T-cell (primary cell): ENCODE data around the gene PIP5K1B. TPM values are rescaled to one million over a fixed set of nuclear protein-coding genes. Genes with fewer than 3 reads are reported as not detected.

Experiments
- ATAC-seq, 4 experiments: fragments of 200-7000 bp in 3 of 4; fragments of 150-1000 bp in 1 of 4; cut with Tn5 transposase; replicated peaks in 1 of 4; 1 replicate in 3 of 4; 2 replicates in 1 of 4; pipeline ENCODE4 v1.10.0; 2021; ENCODE audit warnings: moderate library complexity in 3 of 4, mild to moderate bottlenecking in 2 of 4, moderate number of reproducible peaks in 1 of 4
- CTCF ChIA-PET, 2 donors: fragments of 300-600 bp; sonication (Branson Sonifier 250); formaldehyde crosslinking; loops; one replicate each; lab custom pipeline; 2022; ENCODE audit warnings: antibody characterized with exemption in 2 of 2; lab: Charles Lee
- POLR2A ChIA-PET, 2 donors: fragments of 300-600 bp; sonication (Branson Sonifier 250); formaldehyde crosslinking; loops; one replicate each; lab custom pipeline; 2022; ENCODE audit warnings: antibody characterized with exemption in 2 of 2; lab: Charles Lee
- DNase-seq, 35 experiments: peaks; one replicate each; pipeline versions ENCODE4 v3.0.0 to v3.0.0-alpha.2; 2013 to 2023
- H3K27ac ChIP-seq: one replicate; pipeline ENCODE4 v1.5.1; 2013; ENCODE audit warnings: low read length
- H3K27me3 ChIP-seq, 2 experiments: replicated peaks in 1 of 2; 1 replicate in 1 of 2; 2 replicates in 1 of 2; pipeline versions ENCODE4 v1.6.1 to v1.7.0; 2013; ENCODE audit warnings: low read length in 1 of 2, mixed read lengths in 1 of 2; ENCODE audit not compliant: control insufficient read depth in 2 of 2, insufficient read depth in 2 of 2; ENCODE audit errors: extremely low read depth in 1 of 2
- H3K36me3 ChIP-seq, 2 donors: 1 replicate in 1 of 2; 2 replicates in 1 of 2; pipeline versions ENCODE4 v1.6.1 to v1.7.0; 2013; ENCODE audit warnings: low read length in 1 of 2; ENCODE audit not compliant: control insufficient read depth in 2 of 2, insufficient read depth in 1 of 2; ENCODE audit errors: extremely low read depth in 1 of 2
- H3K4me1 ChIP-seq, 2 experiments: 1 replicate in 1 of 2; 2 replicates in 1 of 2; pipeline versions ENCODE4 v1.6.1 to v1.7.0; 2013; ENCODE audit warnings: low read length in 2 of 2, mixed read lengths in 1 of 2; ENCODE audit not compliant: insufficient read depth in 2 of 2, control insufficient read depth in 1 of 2; ENCODE audit errors: extremely low read depth in 1 of 2
- H3K4me3 ChIP-seq, 2 donors: 1 replicate in 1 of 2; 2 replicates in 1 of 2; pipeline versions ENCODE4 v1.5.1 to v1.7.0; 2013; ENCODE audit warnings: mild to moderate bottlenecking in 2 of 2, low read length in 1 of 2, moderate library complexity in 1 of 2; ENCODE audit not compliant: control insufficient read depth in 1 of 2; ENCODE audit errors: extremely low read depth in 1 of 2
- H3K9me3 ChIP-seq: 2 replicates; pipeline ENCODE4 v1.7.0; 2013
- H3K27ac Mint-ChIP-seq, 2 donors: one replicate each; pipeline ENCODE4 v1.8.0; 2020 to 2021; ENCODE audit warnings: mild to moderate bottlenecking in 2 of 2, mixed read lengths in 2 of 2
- H3K27me3 Mint-ChIP-seq, 2 donors: one replicate each; pipeline ENCODE4 v1.8.0; 2021 to 2022; ENCODE audit warnings: mixed read lengths in 2 of 2
- H3K36me3 Mint-ChIP-seq: one replicate; pipeline ENCODE4 v1.8.0; 2021; ENCODE audit warnings: mixed read lengths
- H3K4me1 Mint-ChIP-seq, 3 donors: one replicate each; pipeline ENCODE4 v1.8.0; 2020 to 2022; ENCODE audit warnings: mixed read lengths in 3 of 3, mild to moderate bottlenecking in 1 of 3
- H3K4me3 Mint-ChIP-seq, 3 donors: one replicate each; pipeline ENCODE4 v1.8.0; 2020 to 2022; ENCODE audit warnings: mild to moderate bottlenecking in 3 of 3, mixed read lengths in 3 of 3, moderate library complexity in 3 of 3
- H3K9me3 Mint-ChIP-seq, 3 donors: one replicate each; pipeline ENCODE4 v1.8.0; 2020 to 2022; ENCODE audit warnings: mixed read lengths in 3 of 3
- WGBS: methylation state at CpG from one replicate; pipeline ENCODE4 v1.1.5; 2013; ENCODE audit warnings: missing lambda C conversion rate; ENCODE audit not compliant: insufficient coverage; 5-methylcytosine and 5-hydroxymethylcytosine counted together
- total RNA-seq, 35 experiments: library from RNA in 6 of 35; stranded (reverse) in 6 of 35; fragments of 120-200 nt in 1 of 35; gene quantifications; one replicate each; pipeline versions ENCODE4 v1.2.1 to v1.2.4 and lab custom pipeline; 2013 to 2026

PIP5K1B gene
- total RNA-seq, 5 donors from 2014 or later (not counting 1 experiment from before 2014, with no cell fraction given): 0.29 to 1.8 (median 0.95) TPM

GRCh38 chr9:68970151-68970550 is 265.1 kb downstream of the PIP5K1B start:
- Histone ChIP-seq H3K4me3 (no peak overlapping the region), H3K27ac (no peak overlapping the region), H3K27me3 (no peaks in the 10 kb centered on the region), H3K36me3 (no peaks in the 10 kb centered on the region), H3K4me1 (peaks cover 0 to 3% of the 10 kb centered on the region in 2 experiments), H3K9me3 (no peaks in the 10 kb centered on the region)
- POLR2A ChIA-PET: no interaction called here
- CTCF ChIA-PET: no interaction called here
- Mint-ChIP-seq H3K36me3 (no peaks in the 10 kb centered on the region), H3K4me1 (peaks cover 4 to 10% (median 5%) of the 10 kb centered on the region in 3 donors), H3K27ac (no peak overlapping the region), H3K27me3 (no peaks in the 10 kb centered on the region), H3K9me3 (no peaks in the 10 kb centered on the region), H3K4me3 (no peak overlapping the region)
- WGBS: 100% methylated on average over 2 of the region's 2 CpGs
- ATAC-seq (no peak), DNase-seq (no peak)

- no peak overlapping the region for H3K4me3 ChIP-seq
- H3K9me3 ChIP-seq: no peaks in the 10 kb centered on the region
- Mint-ChIP-seq H3K27me3 (no peaks in the 10 kb centered on the region), H3K4me3 (no peak overlapping the region), H3K9me3 (no peaks in the 10 kb centered on the region), H3K4me1 (peaks cover 4 to 16% (median 5%) of the 10 kb centered on the region in 3 donors), H3K27ac (no peak overlapping the region), H3K36me3 (no peaks in the 10 kb centered on the region)
- POLR2A ChIA-PET: no interaction called here
- peaks cover 0 to 4% of the 10 kb centered on the region in 2 experiments for H3K4me1 ChIP-seq
- DNase-seq: no peak
- ATAC-seq: no peak
- no peaks in the 10 kb centered on the region for H3K36me3 ChIP-seq
- H3K27ac ChIP-seq: no peak overlapping the region
- CTCF ChIA-PET: no interaction called here
- no peaks in the 10 kb centered on the region for H3K27me3 ChIP-seq
- WGBS: 86% methylated on average over 3 of the region's 3 CpGs
These were observed 268.6 kb downstream of the PIP5K1B start for GRCh38 chr9:68973619-68974018.

GRCh38 chr9:68974431-68974830 is 269.4 kb downstream of the PIP5K1B start:
- H3K27ac ChIP-seq: no peak overlapping the region
- H3K36me3 ChIP-seq: no peaks in the 10 kb centered on the region
- CTCF ChIA-PET: no interaction called here
- Mint-ChIP-seq H3K27me3 (no peaks in the 10 kb centered on the region), H3K4me1 (peaks cover 9 to 21% (median 9%) of the 10 kb centered on the region in 3 donors), H3K4me3 (no peak overlapping the region), H3K36me3 (no peaks in the 10 kb centered on the region), H3K27ac (peak overlapping the region in 1 of 2 donors; percentile 12), H3K9me3 (no peaks in the 10 kb centered on the region)
- DNase-seq: no peak
- no peaks in the 10 kb centered on the region for H3K9me3 ChIP-seq
- peak in 3 of 4 experiments; percentile 36 to 46 (median 42) for ATAC-seq
- POLR2A ChIA-PET: no interaction called here
- peaks cover 3 to 6% of the 10 kb centered on the region in 2 experiments for H3K4me1 ChIP-seq
- H3K4me3 ChIP-seq: no peak overlapping the region
- WGBS: 19% methylated on average over 2 of the region's 5 CpGs
- no peaks in the 10 kb centered on the region for H3K27me3 ChIP-seq

- peaks cover 4 to 11% of the 10 kb centered on the region in 2 experiments for H3K4me1 ChIP-seq
- H3K9me3 ChIP-seq: no peaks in the 10 kb centered on the region
- DNase-seq (no peak), ATAC-seq (no peak)
- no CpG with 5 or more reads among the region's 3 CpGs for WGBS
- ChIA-PET POLR2A (no interaction called here), CTCF (no interaction called here)
- H3K9me3 Mint-ChIP-seq: no peaks in the 10 kb centered on the region
- no peaks in the 10 kb centered on the region for H3K36me3 Mint-ChIP-seq
- H3K4me3 Mint-ChIP-seq: no peak overlapping the region
- H3K4me1 Mint-ChIP-seq: peaks cover 13 to 26% (median 14%) of the 10 kb centered on the region in 3 donors
- H3K27ac Mint-ChIP-seq: no peak overlapping the region
- no peak overlapping the region for H3K27ac ChIP-seq
- H3K4me3 ChIP-seq: no peak overlapping the region
- no peaks in the 10 kb centered on the region for H3K27me3 Mint-ChIP-seq
- H3K27me3 ChIP-seq: no peaks in the 10 kb centered on the region
- no peaks in the 10 kb centered on the region for H3K36me3 ChIP-seq
These were observed 269.9 kb downstream of the PIP5K1B start for GRCh38 chr9:68974901-68975300.

- Mint-ChIP-seq H3K4me3 (no peak overlapping the region), H3K4me1 (peaks cover 14 to 29% (median 19%) of the 10 kb centered on the region in 3 donors), H3K27me3 (no peaks in the 10 kb centered on the region), H3K36me3 (no peaks in the 10 kb centered on the region), H3K27ac (no peak overlapping the region), H3K9me3 (no peaks in the 10 kb centered on the region)
- H3K27ac ChIP-seq: no peak overlapping the region
- H3K36me3 ChIP-seq: no peaks in the 10 kb centered on the region
- no peak for ATAC-seq
- ChIA-PET CTCF (interaction anchor here in 1 of 2 donors (0.6 kb wide), 1 partner anchor 66 kb away, joined by 7 read pairs; no protein-coding TSS in a partner anchor), POLR2A (no interaction called here)
- no peaks in the 10 kb centered on the region for H3K9me3 ChIP-seq
- 80% methylated on average over 1 of the region's 5 CpGs for WGBS
- H3K4me1 ChIP-seq: peaks cover 4 to 14% of the 10 kb centered on the region in 2 experiments
- no peaks in the 10 kb centered on the region for H3K27me3 ChIP-seq
- no peak overlapping the region for H3K4me3 ChIP-seq
- DNase-seq: no peak
These were observed 270.5 kb downstream of the PIP5K1B start for GRCh38 chr9:68975365-68976043.

GRCh38 chr9:68978066-68978465 is 273.0 kb downstream of the PIP5K1B start:
- Mint-ChIP-seq H3K27me3 (no peaks in the 10 kb centered on the region), H3K9me3 (no peaks in the 10 kb centered on the region), H3K4me1 (peaks cover 14 to 30% (median 24%) of the 10 kb centered on the region in 3 donors), H3K4me3 (no peak overlapping the region), H3K36me3 (no peaks in the 10 kb centered on the region), H3K27ac (no peak overlapping the region)
- Histone ChIP-seq H3K4me3 (no peak overlapping the region), H3K4me1 (peaks cover 4 to 14% of the 10 kb centered on the region in 2 experiments), H3K27ac (no peak overlapping the region), H3K27me3 (no peaks in the 10 kb centered on the region), H3K9me3 (no peaks in the 10 kb centered on the region), H3K36me3 (no peaks in the 10 kb centered on the region)
- ATAC-seq (no peak), DNase-seq (no peak)
- CTCF ChIA-PET: interaction anchor here (0.6 to 1.1 kb wide), 2 partner anchors 269 to 270 kb away, joined by 4 read pairs; no protein-coding TSS in a partner anchor
- POLR2A ChIA-PET: interaction anchor here in 1 of 2 donors (0.6 kb wide), 1 partner anchor 66 kb away, joined by 6 read pairs; no protein-coding TSS in a partner anchor
- WGBS: no CpG with 5 or more reads among the region's 4 CpGs
